ENCODE measurements around the gene PGAP3. TPM values are rescaled to one million over a fixed set of nuclear protein-coding genes. Genes with fewer than 3 reads are reported as not detected.
A peak's percentile ranks its signal among the peaks of the same experiment; 100 is the strongest.

The PGAP3 gene
- total and polyA plus RNA-seq, 7 experiments from 2014 or later, result 13.3 to 39.9 (median 34.4) TPM

DNA sequence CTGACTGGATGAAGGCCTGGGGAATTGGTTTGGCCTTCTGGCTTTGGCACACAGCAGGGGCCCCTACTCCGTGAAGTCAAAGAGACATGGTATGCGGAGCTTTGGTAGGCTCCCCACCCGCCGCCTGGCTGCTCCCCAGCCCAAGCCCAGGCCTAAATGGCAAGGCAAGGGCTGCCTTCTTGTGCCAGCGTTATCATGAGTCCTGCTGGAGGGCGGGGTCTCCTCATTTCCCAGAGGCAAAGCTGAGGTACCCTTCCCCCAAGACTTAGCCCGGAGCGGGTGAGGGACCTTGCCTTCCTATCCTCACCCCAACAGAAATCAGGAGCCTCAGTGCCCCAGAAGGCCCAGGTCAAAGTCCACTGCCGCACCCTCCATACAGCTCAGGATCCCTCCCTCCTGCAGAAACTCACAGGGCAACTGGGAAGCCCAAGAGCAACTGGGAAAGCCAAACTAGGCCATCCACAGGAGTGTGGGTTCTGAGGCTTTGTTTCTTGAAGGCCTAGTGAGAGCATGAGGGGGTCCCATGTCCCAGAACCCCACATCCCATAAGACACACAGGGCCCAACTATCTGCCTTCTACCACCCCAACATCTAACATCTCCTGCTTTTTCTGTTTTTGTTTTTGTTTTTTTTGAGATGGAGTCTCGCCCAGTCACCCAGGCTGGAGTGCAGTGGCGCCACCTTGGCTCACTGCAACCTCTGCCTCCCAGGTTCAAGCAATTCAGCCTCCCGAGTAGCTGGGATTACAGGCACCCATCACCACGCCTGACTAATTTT, 9.3 kb downstream of the PGAP3 start:
- intact Hi-C loops (cut with micrococcal nuclease), result loop anchor here in 1 of 2 donors (1.0 to 2.0 kb wide), 3 partner anchors 9 to 52 kb away; partner anchors contain the start of genes MIEN1 and PNMT
- H3K9me3 Mint-ChIP-seq, result no peaks in the 10 kb centered on the region
- Histone ChIP-seq H3K9me3 (ENCODE audit: control insufficient read depth in 2 of 3, low read length in 3 of 3) (no peaks in the 10 kb centered on the region), H3K27ac (ENCODE audit: low read depth, low read length) (peak overlapping the region; percentile 71), H3K4me1 (ENCODE audit: control insufficient read depth in 2 of 2, insufficient read depth in 2 of 2, low read length in 2 of 2) (peaks cover 45 to 65% of the 10 kb centered on the region in 2 donors), H3K36me3 (ENCODE audit: control insufficient read depth in 2 of 3, insufficient read depth in 3 of 3, low read length in 3 of 3) (no peaks in the 10 kb centered on the region), H3K27me3 (ENCODE audit: control insufficient read depth in 2 of 2, insufficient read depth in 2 of 2, low read length in 2 of 2) (no peaks in the 10 kb centered on the region), H3K4me3 (ENCODE audit: low read length) (no peak overlapping the region)
- H3K27me3 Mint-ChIP-seq, result no peaks in the 10 kb centered on the region
- peaks cover 5 to 31% (median 15%) of the 10 kb centered on the region in 5 donors for H3K36me3 Mint-ChIP-seq
- peak overlapping the region; percentile 89 to 97 (median 93) for H3K27ac Mint-ChIP-seq
- no peak for DNase-seq
- peak overlapping the region in 5 of 10 donors; percentile 17 to 76 (median 73) for H3K4me3 Mint-ChIP-seq
- ATAC-seq, result no peak
- POLR2A ChIA-PET, result interaction anchor here (0.7 to 3.7 kb wide), 8 partner anchors 8 to 51 kb away, joined by 3 to 43 read pairs (median 4); partner anchors contain the start of genes MIEN1, PGAP3, PNMT and STARD3
- peaks cover 33 to 62% (median 53%) of the 10 kb centered on the region in 7 donors for H3K4me1 Mint-ChIP-seq
- CTCF ChIA-PET, result interaction anchor here (0.6 to 2.8 kb wide), 10 partner anchors 7 to 322 kb away, joined by 3 to 14 read pairs (median 5); partner anchors contain the start of genes PGAP3 and PNMT

- Histone ChIP-seq H3K4me3 (ENCODE audit: low read length) (no peak overlapping the region), H3K27ac (ENCODE audit: low read depth, low read length) (no peak overlapping the region), H3K9me3 (ENCODE audit: control insufficient read depth in 2 of 3, low read length in 3 of 3) (no peaks in the 10 kb centered on the region), H3K4me1 (ENCODE audit: control insufficient read depth in 2 of 2, insufficient read depth in 2 of 2, low read length in 2 of 2) (peaks cover 45 to 65% of the 10 kb centered on the region in 2 donors), H3K36me3 (ENCODE audit: control insufficient read depth in 2 of 3, insufficient read depth in 3 of 3, low read length in 3 of 3) (no peaks in the 10 kb centered on the region), H3K27me3 (ENCODE audit: control insufficient read depth in 2 of 2, insufficient read depth in 2 of 2, low read length in 2 of 2) (no peaks in the 10 kb centered on the region)
- ChIA-PET POLR2A (interaction anchor here (0.8 to 3.7 kb wide), 4 partner anchors 11 to 52 kb away, joined by 3 to 43 read pairs (median 3); partner anchors contain the start of genes MIEN1 and PGAP3), CTCF (interaction anchor here (0.6 to 2.8 kb wide), 5 partner anchors 8 to 106 kb away, joined by 3 to 14 read pairs (median 5); partner anchors contain the start of genes PGAP3 and PNMT)
- DNase-seq (no peak), ATAC-seq (no peak)
- no peaks in the 10 kb centered on the region for H3K9me3 Mint-ChIP-seq
- H3K27me3 Mint-ChIP-seq, result no peaks in the 10 kb centered on the region
- intact Hi-C loops (cut with micrococcal nuclease), result loop anchor here in 1 of 2 donors (2.0 kb wide), 1 partner anchor 53 kb away; the partner anchor contains the start of gene MIEN1
- H3K4me3 Mint-ChIP-seq, result peak overlapping the region in 1 of 10 donors; percentile 57
- peaks cover 0 to 23% (median 9%) of the 10 kb centered on the region in 5 donors for H3K36me3 Mint-ChIP-seq
- peak overlapping the region; percentile 10 to 97 (median 79) for H3K27ac Mint-ChIP-seq
- peaks cover 33 to 62% (median 53%) of the 10 kb centered on the region in 7 donors for H3K4me1 Mint-ChIP-seq
Observed at GRCh38 chr17:39677542-39678339, 10.1 kb downstream of the PGAP3 start.

- no peaks in the 10 kb centered on the region for H3K9me3 Mint-ChIP-seq
- H3K27me3 Mint-ChIP-seq, result no peaks in the 10 kb centered on the region
- no peaks in the 10 kb centered on the region for H3K36me3 ChIP-seq (ENCODE audit: control insufficient read depth in 2 of 3, insufficient read depth in 3 of 3, low read length in 3 of 3)
- intact Hi-C loops (cut with micrococcal nuclease), result no loop called here
- no peaks in the 10 kb centered on the region for H3K9me3 ChIP-seq (ENCODE audit: control insufficient read depth in 2 of 3, low read length in 3 of 3)
- POLR2A ChIA-PET, result interaction anchor here (0.8 to 3.7 kb wide), 3 partner anchors 10 to 53 kb away, joined by 3 to 43 read pairs (median 3); partner anchors contain the start of genes MIEN1 and PGAP3
- H3K4me3 Mint-ChIP-seq, result peak overlapping the region in 2 of 10 donors; percentile 57 to 69
- peak overlapping the region; percentile 55 to 97 (median 83) for H3K27ac Mint-ChIP-seq
- ATAC-seq (no peak), DNase-seq (no peak)
- peaks cover 0 to 18% (median 4%) of the 10 kb centered on the region in 5 donors for H3K36me3 Mint-ChIP-seq
- H3K27me3 ChIP-seq (ENCODE audit: control insufficient read depth in 2 of 2, insufficient read depth in 2 of 2, low read length in 2 of 2), result no peaks in the 10 kb centered on the region
- CTCF ChIA-PET, result interaction anchor here (1.7 kb wide), 1 partner anchor 10 kb away, joined by 4 read pairs; no protein-coding TSS in a partner anchor
- H3K27ac ChIP-seq (ENCODE audit: low read depth, low read length), result no peak overlapping the region
- H3K4me1 ChIP-seq (ENCODE audit: control insufficient read depth in 2 of 2, insufficient read depth in 2 of 2, low read length in 2 of 2), result peaks cover 45 to 65% of the 10 kb centered on the region in 2 donors
- H3K4me1 Mint-ChIP-seq, result peaks cover 37 to 62% (median 54%) of the 10 kb centered on the region in 7 donors
- no peak overlapping the region for H3K4me3 ChIP-seq (ENCODE audit: low read length)
Observed at GRCh38 chr17:39677072-39677471, 10.8 kb downstream of the PGAP3 start.

- H3K27ac ChIP-seq (ENCODE audit: low read depth, low read length), result peak overlapping the region; percentile 17
- peak overlapping the region in 8 of 10 donors; percentile 6 to 70 (median 50) for H3K4me3 Mint-ChIP-seq
- no peaks in the 10 kb centered on the region for H3K27me3 ChIP-seq (ENCODE audit: control insufficient read depth in 2 of 2, insufficient read depth in 2 of 2, low read length in 2 of 2)
- H3K27me3 Mint-ChIP-seq, result peaks cover 0 to 3% (median 0%) of the 10 kb centered on the region in 5 donors
- peaks cover 45 to 63% of the 10 kb centered on the region in 2 donors for H3K4me1 ChIP-seq (ENCODE audit: control insufficient read depth in 2 of 2, insufficient read depth in 2 of 2, low read length in 2 of 2)
- H3K9me3 Mint-ChIP-seq, result no peaks in the 10 kb centered on the region
- H3K27ac Mint-ChIP-seq, result peak overlapping the region; percentile 55 to 97 (median 89)
- intact Hi-C loops (cut with micrococcal nuclease), result no loop called here
- ATAC-seq (peak; percentile 86), DNase-seq (peak in 7 of 9 donors; percentile 49 to 73 (median 58))
- CTCF ChIA-PET, result interaction anchor here (0.6 to 1.7 kb wide), 4 partner anchors 10 to 55 kb away, joined by 3 to 4 read pairs (median 4); no protein-coding TSS in a partner anchor
- POLR2A ChIA-PET, result interaction anchor here (0.7 to 1.4 kb wide), 5 partner anchors 9 to 80 kb away, joined by 3 to 4 read pairs (median 3); partner anchors contain the start of gene PGAP3
- H3K4me3 ChIP-seq (ENCODE audit: low read length), result no peak overlapping the region
- H3K36me3 Mint-ChIP-seq, result peaks cover 0 to 18% (median 4%) of the 10 kb centered on the region in 5 donors
- no peaks in the 10 kb centered on the region for H3K36me3 ChIP-seq (ENCODE audit: control insufficient read depth in 2 of 3, insufficient read depth in 3 of 3, low read length in 3 of 3)
- peaks cover 43 to 68% (median 59%) of the 10 kb centered on the region in 7 donors for H3K4me1 Mint-ChIP-seq
- no peaks in the 10 kb centered on the region for H3K9me3 ChIP-seq (ENCODE audit: control insufficient read depth in 2 of 3, low read length in 3 of 3)
Observed at GRCh38 chr17:39676198-39676819, 11.5 kb downstream of the PGAP3 start.

DNA sequence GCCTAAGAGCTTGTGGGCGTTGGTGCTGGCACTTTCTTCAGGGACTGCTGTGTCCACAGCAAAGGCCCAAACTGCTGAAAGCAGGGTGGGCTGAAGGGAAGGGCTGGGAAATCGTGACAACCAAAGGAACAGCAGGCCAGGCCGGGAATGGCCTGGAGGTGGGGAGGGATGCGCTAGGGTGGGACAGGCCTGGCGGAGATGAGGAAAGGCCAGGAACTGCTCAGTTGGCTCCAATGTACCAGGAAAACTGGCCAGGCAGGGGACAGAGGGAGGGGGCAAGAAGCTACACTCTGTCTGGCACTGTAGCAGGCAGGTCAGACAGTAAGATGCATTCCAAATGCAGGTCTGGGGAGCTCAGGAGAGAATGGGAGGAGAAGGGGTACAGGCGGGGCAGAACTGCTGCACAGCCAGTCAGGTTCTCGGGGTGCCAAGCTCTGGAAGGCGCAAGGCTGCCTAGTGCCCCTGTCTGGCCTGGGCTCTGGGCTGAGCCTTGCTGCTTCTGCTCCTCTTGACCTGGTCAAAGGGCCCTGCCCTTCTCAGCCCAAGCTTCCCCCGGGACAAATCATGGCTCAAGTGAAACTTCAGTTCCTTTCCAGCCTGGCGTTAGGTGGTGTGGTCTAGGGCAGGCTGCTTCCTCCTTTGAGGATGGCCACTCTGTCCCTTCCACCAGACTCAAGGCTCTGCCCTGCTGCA, 12.3 kb downstream of the PGAP3 start:
- Mint-ChIP-seq H3K27ac (peak overlapping the region; percentile 55 to 97 (median 89)), H3K27me3 (peaks cover 0 to 5% (median 0%) of the 10 kb centered on the region in 5 donors), H3K4me1 (peaks cover 40 to 65% (median 56%) of the 10 kb centered on the region in 7 donors), H3K9me3 (no peaks in the 10 kb centered on the region), H3K4me3 (peak overlapping the region in 5 of 10 donors; percentile 43 to 72 (median 69)), H3K36me3 (peaks cover 0 to 13% (median 4%) of the 10 kb centered on the region in 5 donors)
- CTCF ChIA-PET, result interaction anchor here (1.1 to 1.6 kb wide), 4 partner anchors 8 to 55 kb away, joined by 3 to 4 read pairs (median 3); partner anchors contain the start of gene MIEN1
- no peak for DNase-seq
- Histone ChIP-seq H3K36me3 (ENCODE audit: control insufficient read depth in 2 of 3, insufficient read depth in 3 of 3, low read length in 3 of 3) (no peaks in the 10 kb centered on the region), H3K27ac (ENCODE audit: low read depth, low read length) (peak overlapping the region; percentile 17), H3K9me3 (ENCODE audit: control insufficient read depth in 2 of 3, low read length in 3 of 3) (no peaks in the 10 kb centered on the region), H3K27me3 (ENCODE audit: control insufficient read depth in 2 of 2, insufficient read depth in 2 of 2, low read length in 2 of 2) (no peaks in the 10 kb centered on the region), H3K4me1 (ENCODE audit: control insufficient read depth in 2 of 2, insufficient read depth in 2 of 2, low read length in 2 of 2) (peaks cover 45 to 55% of the 10 kb centered on the region in 2 donors), H3K4me3 (ENCODE audit: low read length) (no peak overlapping the region)
- POLR2A ChIA-PET, result interaction anchor here (0.5 to 1.2 kb wide), 5 partner anchors 9 to 176 kb away, joined by 3 to 4 read pairs (median 3); no protein-coding TSS in a partner anchor
- no peak for ATAC-seq
- intact Hi-C loops (cut with micrococcal nuclease), result no loop called here
